ENCODE results near the gene VSIG4.
A peak's percentile ranks its signal among the peaks of the same experiment; 100 is the strongest.

VSIG4 gene

GRCh38 chrX:66024092-66024467 lies 15.8 kb downstream of the VSIG4 start:
- DNase-seq (ENCODE audit: low spot score), result no peak

GRCh38 chrX:66023385-66024091 lies 16.3 kb downstream of the VSIG4 start:
- DNase-seq (ENCODE audit: low spot score), result no peak

GRCh38 chrX:66022632-66023384 lies 17.1 kb downstream of the VSIG4 start:
- DNase-seq (ENCODE audit: low spot score), result no peak

GRCh38 chrX:66021765-66022631 lies 17.9 kb downstream of the VSIG4 start:
- DNase-seq (ENCODE audit: low spot score), result no peak

- DNase-seq (ENCODE audit: low spot score), result no peak
Observed at GRCh38 chrX:66021401-66021764, 18.5 kb downstream of the VSIG4 start.

GRCh38 chrX:66020631-66021334 lies 19.1 kb downstream of the VSIG4 start:
- no peak for DNase-seq (ENCODE audit: low spot score)

GRCh38 chrX:66019974-66020373 lies 19.9 kb downstream of the VSIG4 start:
- no peak for DNase-seq (ENCODE audit: low spot score)

GRCh38 chrX:66019310-66019652 lies 20.6 kb downstream of the VSIG4 start:
- no peak for DNase-seq (ENCODE audit: low spot score)

- no peak for DNase-seq (ENCODE audit: low spot score)
Observed at GRCh38 chrX:66018585-66019309, 21.1 kb downstream of the VSIG4 start.

GRCh38 chrX:66017659-66018170 lies 22.2 kb downstream of the VSIG4 start:
- DNase-seq (ENCODE audit: low spot score), result no peak

- no peak for DNase-seq (ENCODE audit: low spot score)
Observed at GRCh38 chrX:66016905-66017658, 22.8 kb downstream of the VSIG4 start.

GRCh38 chrX:66015900-66016689 lies 23.8 kb downstream of the VSIG4 start:
- no peak for DNase-seq (ENCODE audit: low spot score)

GRCh38 chrX:66015152-66015831 lies 24.6 kb downstream of the VSIG4 start:
- peak; percentile 36 for DNase-seq (ENCODE audit: low spot score)

- DNase-seq (ENCODE audit: low spot score), result no peak
Observed at GRCh38 chrX:66014556-66014955, 25.3 kb downstream of the VSIG4 start.

GRCh38 chrX:66014084-66014483 lies 25.8 kb downstream of the VSIG4 start:
- DNase-seq (ENCODE audit: low spot score), result no peak

GRCh38 chrX:66013194-66013816 lies 26.6 kb downstream of the VSIG4 start:
- DNase-seq (ENCODE audit: low spot score), result peak; percentile 5

GRCh38 chrX:66012094-66012534 lies 27.8 kb downstream of the VSIG4 start:
- DNase-seq (ENCODE audit: low spot score), result peak; percentile 7

- DNase-seq (ENCODE audit: low spot score), result no peak
Observed at GRCh38 chrX:66009231-66009845, 30.5 kb downstream of the VSIG4 start.

All from Ammon's horn (tissue), 1 donor.